HG03103 (cell line): ENCODE measurements around the gene CHI3L1.
"Not testable (repeated sequence)": the region's sequence is repeated elsewhere in the genome, so short reads cannot be mapped to it uniquely, and the experiment has no call there.

Experiments
- ATAC-seq: cut with Tn5 transposase; IDR thresholded peaks from one replicate; pipeline ENCODE4 v1.9.1; 2021; ENCODE audit warnings: low read depth; ENCODE audit not compliant: unreplicated experiment

The CHI3L1 gene

GRCh38 chr1:203186446-203187303 is at the start of gene CHI3L1:
Gene CHI3L1, minus strand, starts transcription at chr1:203186704. Its CDS starts 81 bp downstream, at chr1:203186623.
- no peak for ATAC-seq

GRCh38 chr1:203234901-203235300 is 48.4 kb upstream of the CHI3L1 start:
- not testable (repeated sequence) for ATAC-seq

- ATAC-seq: no peak
These were observed 43.1 kb upstream of the CHI3L1 start, which contains the start of gene CHIT1 for GRCh38 chr1:203229471-203230135. Gene CHIT1, minus strand, starts transcription at chr1:203229673. Its CDS starts 37 bp downstream, at chr1:203229636.

- no peak for ATAC-seq
These were observed 42.2 kb upstream of the CHI3L1 start for GRCh38 chr1:203228670-203229069.

- no peak for ATAC-seq
These were observed 41.0 kb upstream of the CHI3L1 start for GRCh38 chr1:203227371-203228083.

- ATAC-seq: no peak
These were observed 38.6 kb upstream of the CHI3L1 start for GRCh38 chr1:203225071-203225470.

GRCh38 chr1:203223012-203223775 is 36.7 kb upstream of the CHI3L1 start:
- ATAC-seq: no peak

GRCh38 chr1:203219934-203220333 is 33.4 kb upstream of the CHI3L1 start:
- ATAC-seq: no peak

GRCh38 chr1:203219171-203219570 is 32.7 kb upstream of the CHI3L1 start:
- no peak for ATAC-seq

GRCh38 chr1:203217668-203218067 is 31.2 kb upstream of the CHI3L1 start:
- ATAC-seq: no peak

- ATAC-seq: no peak
These were observed 30.7 kb upstream of the CHI3L1 start for GRCh38 chr1:203217139-203217655.

GRCh38 chr1:203216274-203217138 is 30.0 kb upstream of the CHI3L1 start:
- no peak for ATAC-seq

GRCh38 chr1:203215573-203215972 is 29.1 kb upstream of the CHI3L1 start:
- no peak for ATAC-seq

GRCh38 chr1:203214871-203215270 is 28.4 kb upstream of the CHI3L1 start:
- ATAC-seq: no peak

- ATAC-seq: no peak
These were observed 26.6 kb upstream of the CHI3L1 start for GRCh38 chr1:203213126-203213525.

- no peak for ATAC-seq
These were observed 25.3 kb upstream of the CHI3L1 start for GRCh38 chr1:203211812-203212211.

- ATAC-seq: no peak
These were observed 24.5 kb upstream of the CHI3L1 start for GRCh38 chr1:203210988-203211387.

GRCh38 chr1:203210350-203210749 is 23.8 kb upstream of the CHI3L1 start:
- no peak for ATAC-seq

GRCh38 chr1:203208181-203208580 is 21.7 kb upstream of the CHI3L1 start:
- ATAC-seq: no peak
